ENCODE data around the gene TRPC4AP. TPM values are rescaled to one million over a fixed set of nuclear protein-coding genes. Genes with fewer than 3 reads are reported as not detected.

The TRPC4AP gene
- total and polyA plus RNA-seq, 10 of the 15 experiments (the other 5 are each of a cell fraction or from before 2014, with no cell fraction given), result 1.1 to 61.7 (median 41.2) TPM

DNA sequence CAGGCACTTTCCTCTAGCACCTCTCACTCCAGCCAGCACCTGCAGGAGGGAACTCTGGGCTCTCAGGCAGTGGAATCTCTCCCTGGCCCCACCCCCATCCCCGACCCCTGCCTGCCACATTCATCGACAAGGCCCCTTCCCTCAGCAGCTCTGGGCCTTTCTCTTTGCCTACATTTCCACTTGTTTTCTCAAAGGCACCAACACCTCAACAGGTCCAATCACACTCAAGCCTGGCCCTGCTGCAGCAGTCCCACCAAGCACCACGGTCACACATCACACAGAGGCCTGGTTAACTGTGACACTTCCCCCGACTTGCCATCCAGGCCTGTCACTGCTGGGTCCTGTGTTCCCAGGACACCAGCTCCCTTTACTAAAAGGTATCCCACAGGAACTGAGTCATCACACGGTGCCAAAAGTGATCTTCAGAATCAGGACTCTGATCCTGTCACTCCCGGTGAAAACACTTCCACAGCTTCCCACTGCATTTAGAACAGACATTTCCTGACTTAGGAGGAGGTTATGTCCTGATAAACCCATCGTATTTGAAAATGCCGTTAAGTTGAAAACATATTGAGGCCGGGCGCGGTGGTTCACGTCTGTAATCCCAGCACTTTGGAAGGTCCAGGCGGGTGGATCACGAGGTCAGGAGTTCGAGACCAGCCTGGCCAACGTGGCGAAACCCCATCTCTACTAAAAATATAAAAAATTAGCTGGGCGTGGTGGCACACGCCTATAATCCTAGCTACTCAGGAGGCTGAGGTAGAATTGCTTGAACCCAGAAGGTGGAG is 82.0 kb downstream of the TRPC4AP start:
- Histone ChIP-seq H2AFZ (ENCODE audit: control insufficient read depth, low read depth, low read length) (no peak overlapping the region), H3K27ac (ENCODE audit: control insufficient read depth, insufficient read depth) (no peak overlapping the region), H3K9ac (ENCODE audit: control insufficient read depth, insufficient read depth, low read length) (no peak overlapping the region), H3K4me2 (ENCODE audit: control insufficient read depth, insufficient read depth) (no peak overlapping the region), H3K4me3 (no peak overlapping the region), H3K9me3 (replicated peaks; ENCODE audit: control insufficient read depth, insufficient read depth, low read length) (no peaks in the 10 kb centered on the region), H3K79me2 (ENCODE audit: control insufficient read depth, insufficient read depth, low read length) (no peaks in the 10 kb centered on the region), H3K36me3 (ENCODE audit: control insufficient read depth in 2 of 2, insufficient read depth in 2 of 2, low read length in 1 of 2) (peaks cover 33 to 41% of the 10 kb centered on the region in 2 experiments), H3K27me3 (replicated peaks in 1 of 2; ENCODE audit: control insufficient read depth in 2 of 2, insufficient read depth in 2 of 2, low read length in 1 of 2) (no peaks in the 10 kb centered on the region), H4K20me1 (ENCODE audit: control insufficient read depth, insufficient read depth) (no peaks in the 10 kb centered on the region), H3K4me1 (ENCODE audit: control insufficient read depth, insufficient read depth, low read length) (no peaks in the 10 kb centered on the region; the same call in 1 of the 2 replicates)
- in situ Hi-C loops (cut with MboI) (no loop called here), intact Hi-C loops (cut with micrococcal nuclease; ENCODE audit: unreplicated experiment) (no loop called here)
- FAIRE-seq, result no peak
- BruUV-seq (replicated peaks), result no TSS peak
- DNase-seq (ENCODE audit: low read depth, low spot score), result no peak
- ChIA-PET CTCF (no interaction called here), POLR2A (no interaction called here), SMC1A (ENCODE audit: uncharacterized antibody, unreplicated experiment) (no interaction called here), RAD21 (ENCODE audit: unreplicated experiment) (no interaction called here)
- ATAC-seq, result no peak
- TF ChIP-seq SMARCA5 (IDR thresholded peaks at IDR 0.05), result no peak
- TF ChIP-seq BMI1 (IDR thresholded peaks at IDR 0.05; ENCODE audit: borderline replicate concordance), result no peak
- no peak for TF ChIP-seq ZNF207 (IDR thresholded peaks at IDR 0.05; ENCODE audit: borderline replicate concordance)
- no peak for TF ChIP-seq ZBTB11 (CRISPR knock-in tag; IDR thresholded peaks at IDR 0.05)
- no peak for TF ChIP-seq ZBTB40 (IDR thresholded peaks at IDR 0.05; ENCODE audit: borderline replicate concordance)
- TF ChIP-seq NFYB (IDR thresholded peaks at IDR 0.05; ENCODE audit: insufficient read depth, low read depth, low read length), result no peak
- TF ChIP-seq, protein P1, sequence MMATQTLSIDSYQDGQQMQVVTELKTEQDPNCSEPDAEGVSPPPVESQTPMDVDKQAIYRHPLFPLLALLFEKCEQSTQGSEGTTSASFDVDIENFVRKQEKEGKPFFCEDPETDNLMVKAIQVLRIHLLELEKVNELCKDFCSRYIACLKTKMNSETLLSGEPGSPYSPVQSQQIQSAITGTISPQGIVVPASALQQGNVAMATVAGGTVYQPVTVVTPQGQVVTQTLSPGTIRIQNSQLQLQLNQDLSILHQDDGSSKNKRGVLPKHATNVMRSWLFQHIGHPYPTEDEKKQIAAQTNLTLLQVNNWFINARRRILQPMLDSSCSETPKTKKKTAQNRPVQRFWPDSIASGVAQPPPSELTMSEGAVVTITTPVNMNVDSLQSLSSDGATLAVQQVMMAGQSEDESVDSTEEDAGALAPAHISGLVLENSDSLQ (IDR thresholded peaks at IDR 0.05), result no peak
- WGBS (ENCODE audit: insufficient coverage, insufficient replicate concordance, low lambda C conversion rate, missing lambda C conversion rate), result 96% methylated on average over 18 of the region's 19 CpGs

Measured in GM12878 (cell line).